ENCODE measurements around the gene MTG2. TPM values are rescaled to one million over a fixed set of nuclear protein-coding genes. Genes with fewer than 3 reads are reported as not detected.

Gene MTG2
- total and polyA plus RNA-seq, 2 of the 13 experiments (the other 11 are each of a cell fraction or from before 2014, with no cell fraction given): 20.4 to 37.8 TPM

DNA sequence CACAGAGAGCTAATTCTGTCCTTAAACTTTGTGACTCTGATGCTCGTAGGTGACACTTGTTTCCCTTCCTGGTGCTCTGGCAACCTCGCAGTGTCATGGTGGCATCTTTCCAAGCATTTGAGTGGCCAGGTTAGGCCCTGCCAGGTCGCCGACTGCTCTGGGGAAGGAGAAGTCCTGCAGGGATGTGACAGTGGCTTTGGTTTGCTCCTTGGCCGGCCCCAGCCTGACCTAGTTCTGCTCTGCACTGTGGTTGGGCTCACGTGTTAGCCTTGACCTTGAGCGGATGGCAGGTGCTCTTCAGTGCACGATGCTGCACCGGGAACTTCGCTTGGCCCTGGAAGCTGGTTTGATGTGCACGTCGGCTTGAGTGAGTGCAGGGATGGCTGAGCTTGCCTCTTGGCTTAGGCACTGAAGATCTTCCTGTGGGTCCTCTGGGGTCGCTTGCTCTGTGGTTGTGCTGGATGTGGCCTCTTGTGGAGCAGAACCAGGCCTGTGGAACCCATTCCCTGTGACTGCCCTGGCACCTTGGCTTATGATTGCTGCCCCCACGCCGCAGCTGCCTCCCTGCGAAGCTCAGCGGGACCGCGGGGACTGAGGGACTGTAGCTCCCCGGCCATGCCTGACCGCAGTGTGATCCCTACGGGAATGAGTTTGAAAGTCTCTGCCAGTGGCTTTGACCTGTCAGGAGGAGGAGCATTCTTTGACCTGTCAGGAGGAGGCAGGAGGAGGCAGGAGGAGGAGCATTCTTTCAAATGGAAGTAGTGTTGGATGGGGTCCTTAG, 64.2 kb downstream of the MTG2 start:
- Histone ChIP-seq H3K79me2 (ENCODE audit: insufficient read depth, low read length) (peaks cover 78% of the 10 kb centered on the region), H3K36me3 (replicated peaks in 1 of 2; ENCODE audit: control insufficient read depth in 1 of 2, insufficient read depth in 2 of 2, low read length in 2 of 2) (peaks cover 6 to 14% of the 10 kb centered on the region in 2 experiments; a peak in 3 of 5 replicates), H3K4me1 (ENCODE audit: insufficient read depth, low read length) (peaks cover 55% of the 10 kb centered on the region), H3K4me2 (ENCODE audit: low read depth, low read length) (peak overlapping the region; percentile 0; the same call in 1 of the 2 replicates), H3K27ac (ENCODE audit: extremely low read length, insufficient read depth, low read length) (no peak overlapping the region), H4K20me1 (ENCODE audit: insufficient read depth, low read length) (peaks cover 82% of the 10 kb centered on the region), H3K9ac (ENCODE audit: insufficient read depth, low read depth, low read length) (no peak overlapping the region), H2AFZ (ENCODE audit: low read length) (no peak overlapping the region), H3K9me3 (ENCODE audit: low read length) (no peaks in the 10 kb centered on the region), H3K4me3 (replicated peaks in 1 of 3; ENCODE audit: insufficient read depth in 1 of 3, low read depth in 2 of 3, low read length in 3 of 3) (no peak overlapping the region), H3K27me3 (ENCODE audit: control insufficient read depth in 1 of 2, insufficient read depth in 2 of 2, low read length in 2 of 2) (no peaks in the 10 kb centered on the region)
- 67% methylated on average over 21 of the region's 22 CpGs for WGBS (ENCODE audit: low lambda C conversion rate)
- CTCF ChIA-PET (ENCODE audit: low intra/inter-chr PET ratio, low total read pairs): no interaction called here
- no TSS peak for BruUV-seq (replicated peaks)
- FAIRE-seq: peak; percentile 64
- intact Hi-C loops (cut with micrococcal nuclease; ENCODE audit: unreplicated experiment) (no loop called here), in situ Hi-C loops (cut with HindIII; ENCODE audit: extremely low pct_ligation_motif_present, low pct_unique_long_range_greater_than_20kb) (no loop called here)
- ATAC-seq: peak; percentile 63
- peak; percentile 34 for DNase-seq (ENCODE audit: low spot score)
- POLR2A ChIA-PET: interaction anchor here (0.7 kb wide), 1 partner anchor 1843 kb away, joined by 3 read pairs; no protein-coding TSS in a partner anchor
- TF ChIP-seq THRA (CRISPR knock-in tag; IDR thresholded peaks at IDR 0.05; ENCODE audit: borderline replicate concordance) (peak; percentile 60; the same call in 1 of the 2 replicates), ZNF883 (CRISPR knock-in tag; IDR thresholded peaks at IDR 0.05; ENCODE audit: not compliant biosample characterization) (no peak), ZNF780A (CRISPR knock-in tag; IDR thresholded peaks at IDR 0.05) (no peak; the same call in 1 of the 2 replicates), SOX13 (IDR thresholded peaks at IDR 0.05) (no peak), SOX13 (CRISPR knock-in tag; conservative IDR thresholded peaks at IDR 0.05 in 1 of 2, IDR thresholded peaks at IDR 0.05 in 1 of 2) (peak in 1 of 2 experiments; percentile 42; a peak in 1 of 4 replicates), ZNF597 (CRISPR knock-in tag; IDR thresholded peaks at IDR 0.05) (no peak), GATAD2A (CRISPR knock-in tag; IDR thresholded peaks at IDR 0.05) (no peak), PHF21A (CRISPR knock-in tag; IDR thresholded peaks at IDR 0.05) (no peak), ZFP41 (CRISPR knock-in tag; IDR thresholded peaks at IDR 0.05; ENCODE audit: borderline replicate concordance) (no peak), ONECUT2 (CRISPR knock-in tag; IDR thresholded peaks at IDR 0.05) (no peak), NR1H2 (CRISPR knock-in tag; IDR thresholded peaks at IDR 0.05; ENCODE audit: borderline replicate concordance, low read depth) (no peak), ZNF503 (CRISPR knock-in tag; IDR thresholded peaks at IDR 0.05) (no peak), HNF4A (CRISPR knock-in tag; IDR thresholded peaks at IDR 0.05) (0 out of 2 replicates have a peak, but pooled peaks have one; percentile 16), TRIM24 (CRISPR knock-in tag; IDR thresholded peaks at IDR 0.05) (no peak)
- TF ChIP-seq, protein P1, sequence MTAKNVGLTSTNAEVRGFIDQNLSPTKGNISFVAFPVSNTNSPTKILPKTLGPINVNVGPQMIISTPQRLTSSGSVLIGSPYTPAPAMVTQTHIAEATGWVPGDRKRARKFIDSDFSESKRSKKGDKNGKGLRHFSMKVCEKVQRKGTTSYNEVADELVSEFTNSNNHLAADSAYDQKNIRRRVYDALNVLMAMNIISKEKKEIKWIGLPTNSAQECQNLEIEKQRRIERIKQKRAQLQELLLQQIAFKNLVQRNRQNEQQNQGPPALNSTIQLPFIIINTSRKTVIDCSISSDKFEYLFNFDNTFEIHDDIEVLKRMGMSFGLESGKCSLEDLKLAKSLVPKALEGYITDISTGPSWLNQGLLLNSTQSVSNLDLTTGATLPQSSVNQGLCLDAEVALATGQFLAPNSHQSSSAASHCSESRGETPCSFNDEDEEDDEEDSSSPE (CRISPR knock-in tag; IDR thresholded peaks at IDR 0.05): 0 out of 2 replicates have a peak, but pooled peaks have one; percentile 45
- TF ChIP-seq, protein P2, sequence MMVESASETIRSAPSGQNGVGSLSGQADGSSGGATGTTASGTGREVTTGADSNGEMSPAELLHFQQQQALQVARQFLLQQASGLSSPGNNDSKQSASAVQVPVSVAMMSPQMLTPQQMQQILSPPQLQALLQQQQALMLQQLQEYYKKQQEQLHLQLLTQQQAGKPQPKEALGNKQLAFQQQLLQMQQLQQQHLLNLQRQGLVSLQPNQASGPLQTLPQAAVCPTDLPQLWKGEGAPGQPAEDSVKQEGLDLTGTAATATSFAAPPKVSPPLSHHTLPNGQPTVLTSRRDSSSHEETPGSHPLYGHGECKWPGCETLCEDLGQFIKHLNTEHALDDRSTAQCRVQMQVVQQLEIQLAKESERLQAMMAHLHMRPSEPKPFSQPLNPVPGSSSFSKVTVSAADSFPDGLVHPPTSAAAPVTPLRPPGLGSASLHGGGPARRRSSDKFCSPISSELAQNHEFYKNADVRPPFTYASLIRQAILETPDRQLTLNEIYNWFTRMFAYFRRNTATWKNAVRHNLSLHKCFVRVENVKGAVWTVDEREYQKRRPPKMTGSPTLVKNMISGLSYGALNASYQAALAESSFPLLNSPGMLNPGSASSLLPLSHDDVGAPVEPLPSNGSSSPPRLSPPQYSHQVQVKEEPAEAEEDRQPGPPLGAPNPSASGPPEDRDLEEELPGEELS (CRISPR knock-in tag; IDR thresholded peaks at IDR 0.05): no peak

All from HepG2 (cell line).